Activated CD8-positive, alpha-beta memory T cell treated with anti-CD3 and anti-CD28 coated beads for 1 hour (primary cell): ENCODE data around the gene RRAD.

Source experiments
- DNase-seq, 2 donors: peaks; one replicate each; pipeline ENCODE4 v3.0.0-alpha.2; 2020; ENCODE audit warnings: low read depth in 1 of 2; ENCODE audit errors: extremely low read depth in 1 of 2

Gene RRAD

DNA sequence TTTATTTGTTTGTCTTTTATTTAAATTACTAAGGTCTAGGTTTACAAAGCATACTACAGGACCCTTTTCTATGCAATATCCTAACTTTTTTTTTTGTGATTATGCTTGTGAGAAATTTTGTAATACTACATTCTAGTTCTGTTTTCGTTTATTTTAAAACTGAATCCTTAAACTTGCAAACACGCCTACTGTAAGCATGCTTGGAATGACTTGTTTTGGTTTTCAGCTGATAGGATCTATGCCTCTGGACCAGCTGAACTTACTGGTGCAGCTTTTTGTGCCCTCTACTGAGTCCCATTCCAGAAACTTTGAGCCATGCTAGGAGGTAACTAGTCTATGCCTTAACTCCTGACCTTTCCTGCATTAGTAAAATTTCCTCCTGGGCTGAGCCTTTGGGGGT, 39.0 kb downstream of the RRAD start:
- no peak for DNase-seq

- DNase-seq = no peak
Observed at GRCh38 chr16:66885491-66885890, 39.8 kb downstream of the RRAD start.

- no peak for DNase-seq
Observed at GRCh38 chr16:66882702-66883101, 42.6 kb downstream of the RRAD start.

DNA sequence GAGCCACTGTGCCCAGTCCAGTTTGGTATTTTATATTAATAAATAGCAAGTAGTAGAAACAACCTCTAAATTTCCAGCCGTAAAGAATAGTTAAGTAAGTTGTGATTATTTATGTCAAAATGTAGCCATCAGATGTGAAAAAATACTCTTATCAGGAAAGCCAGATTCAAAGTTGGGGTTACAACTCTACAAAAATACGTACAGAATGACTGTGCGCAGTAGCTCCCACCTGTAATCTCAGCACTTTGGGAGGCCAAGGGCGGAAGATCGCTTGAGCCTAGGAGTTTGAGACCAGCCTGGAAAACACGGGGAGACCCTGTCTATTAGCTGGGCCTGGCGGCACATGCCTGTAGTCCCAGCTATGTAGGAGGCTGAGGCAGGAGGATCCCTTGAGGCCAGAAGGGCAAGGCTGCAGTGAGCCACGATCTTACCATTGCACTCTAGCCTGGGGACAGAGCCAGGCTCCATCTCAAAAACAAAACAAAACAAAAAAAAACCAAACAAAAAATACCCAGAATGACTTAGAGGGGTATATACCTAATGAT, 43.3 kb downstream of the RRAD start:
- no peak for DNase-seq

GRCh38 chr16:66881560-66881959, 43.8 kb downstream of the RRAD start:
- no peak for DNase-seq

GRCh38 chr16:66881014-66881417, 44.3 kb downstream of the RRAD start:
- DNase-seq = no peak

DNA sequence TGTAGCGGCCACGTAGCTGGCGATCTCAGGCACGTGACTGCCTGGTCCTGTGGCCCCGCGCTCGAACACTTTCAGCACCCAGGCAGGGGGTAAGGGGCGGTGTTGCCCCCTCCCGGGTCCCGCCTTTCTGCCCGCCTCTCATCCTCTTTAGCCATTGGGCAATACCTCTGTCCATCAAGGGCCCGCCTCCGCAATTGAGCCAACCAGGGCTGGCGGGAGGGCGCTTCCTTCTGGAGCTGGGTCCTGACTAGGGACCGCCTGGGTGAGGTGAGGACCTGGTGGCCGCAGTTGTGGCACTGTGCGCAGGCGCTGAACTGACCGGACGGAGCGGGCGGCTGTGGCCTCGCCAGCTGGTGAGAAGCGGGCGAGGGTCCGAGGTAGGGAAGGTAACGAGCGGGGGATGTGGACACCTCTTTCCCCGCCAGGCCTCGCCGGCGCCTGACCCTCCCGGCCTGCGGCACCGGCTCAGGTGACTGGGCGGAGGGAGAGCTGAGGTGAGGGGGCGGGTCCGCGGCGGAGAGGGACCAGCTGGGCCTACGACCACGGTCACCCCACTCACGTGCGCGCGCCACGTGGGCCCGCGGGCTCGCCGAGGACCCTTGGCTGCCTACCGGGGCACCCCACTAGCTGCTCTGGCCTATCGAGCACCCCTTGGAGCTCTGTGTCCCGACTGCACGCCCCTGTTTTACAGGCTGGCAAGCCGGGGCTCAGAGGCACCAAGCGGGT, 44.9 kb downstream of the RRAD start, which contains the start of gene PDP2:
Gene PDP2, plus strand, starts transcription at position 228 of the 726 bp plus-strand sequence. CDS start 3,770 bp downstream, outside the sequence.
- peak; percentile 76 to 80 for DNase-seq

DNA sequence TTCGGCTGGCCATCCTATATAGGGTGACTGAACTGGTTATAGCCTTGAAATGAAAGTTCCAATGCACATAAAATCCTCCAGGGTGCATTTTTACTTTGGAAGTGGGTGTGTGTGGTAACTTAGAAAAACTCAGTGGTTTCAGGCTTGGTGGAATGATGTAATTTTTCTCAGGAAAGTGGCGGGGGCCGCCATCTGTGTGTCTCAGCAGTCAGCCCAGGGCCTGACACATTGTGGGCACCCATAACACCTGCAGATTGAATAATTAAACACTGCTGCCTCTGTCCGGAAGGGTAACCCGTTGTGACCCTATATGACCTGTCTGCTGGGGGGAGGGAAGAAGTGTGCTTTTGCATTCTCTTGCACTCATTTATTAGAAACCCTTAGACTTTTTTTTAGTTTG, 47.3 kb downstream of the RRAD start:
- no peak for DNase-seq

DNA sequence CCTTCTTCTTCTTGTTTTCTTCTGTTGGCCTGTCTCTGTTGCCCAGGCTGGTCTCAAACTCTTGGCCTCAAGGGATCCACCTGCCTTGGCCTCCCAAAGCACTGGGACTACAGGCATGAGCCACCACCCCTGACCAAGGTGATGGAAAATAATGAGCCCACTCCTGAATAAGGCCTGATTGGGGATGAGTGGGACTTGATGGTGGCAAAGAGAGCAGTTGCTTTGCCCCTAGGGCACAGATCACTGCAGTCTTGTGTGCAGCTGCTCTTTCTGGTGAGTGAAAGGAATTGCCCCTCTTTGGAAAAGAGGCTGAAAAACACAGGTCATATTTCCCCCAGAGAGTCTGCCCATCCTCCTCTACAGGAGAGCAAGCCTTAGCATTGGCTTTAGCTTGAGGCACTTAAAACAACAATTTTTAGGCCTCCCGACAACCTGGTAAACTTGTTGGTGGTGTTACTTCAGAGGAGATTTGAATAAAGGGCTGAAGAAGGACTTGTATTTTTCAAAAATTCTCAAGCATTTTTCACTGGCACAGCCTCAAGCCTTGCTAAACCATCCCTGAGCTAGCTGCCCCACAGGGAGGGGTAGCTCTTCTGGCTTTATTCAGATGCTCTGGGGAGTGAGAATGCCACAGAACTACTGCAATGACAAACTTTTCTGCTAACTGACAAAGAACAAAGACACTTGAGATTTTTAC, 51.1 kb downstream of the RRAD start:
- DNase-seq = no peak

GRCh38 chr16:66873685-66874055, 51.7 kb downstream of the RRAD start:
- DNase-seq = no peak

- peak; percentile 75 to 82 for DNase-seq
Observed at GRCh38 chr16:66872943-66873684, 52.2 kb downstream of the RRAD start.

GRCh38 chr16:66872559-66872942, 52.8 kb downstream of the RRAD start:
- no peak for DNase-seq

DNA sequence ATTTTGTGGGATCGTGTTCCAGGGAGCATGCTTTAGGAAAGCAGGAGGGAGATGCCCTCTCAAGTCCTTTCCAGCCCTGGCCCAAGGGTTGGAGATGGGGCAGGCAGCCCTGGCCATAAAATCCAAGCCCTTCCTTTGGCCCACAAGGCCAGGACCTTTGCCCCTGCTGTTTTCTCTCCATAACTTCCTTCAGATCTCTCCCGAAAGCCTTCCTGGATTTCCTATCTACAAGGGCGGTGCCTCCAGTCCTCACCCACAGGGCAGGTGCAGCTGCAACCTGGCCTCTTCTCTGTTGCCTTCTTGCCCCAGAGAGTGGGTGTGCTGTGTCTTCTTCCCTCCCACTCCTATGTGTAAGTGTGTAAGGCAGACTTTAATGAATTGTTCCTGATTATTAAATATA, 53.5 kb downstream of the RRAD start:
- DNase-seq = no peak
